ENCODE results near the gene GRPEL1.

The GRPEL1 gene

GRCh38 chr4:7017446-7018048, 50.3 kb downstream of the GRPEL1 start:
- no peaks in the 10 kb centered on the region for H4K20me1 ChIP-seq (ENCODE audit: control insufficient read depth, insufficient read depth, low read depth, low read length)
- H3F3A ChIP-seq (ENCODE audit: control insufficient read depth, insufficient read depth), result peaks cover 2% of the 10 kb centered on the region; the same call in 1 of the 2 replicates
- peaks cover 20% of the 10 kb centered on the region for H3K4me1 ChIP-seq (ENCODE audit: control insufficient read depth, low read length)
- TF ChIP-seq CTCF (IDR thresholded peaks at IDR 0.05; ENCODE audit: low read depth, low read length, poor library complexity, severe bottlenecking) (no peak), EZH2phosphoT487 (IDR thresholded peaks at IDR 0.05; ENCODE audit: borderline replicate concordance, low read length) (no peak)
- peaks cover 78% of the 10 kb centered on the region for H3K36me3 ChIP-seq (ENCODE audit: control insufficient read depth, low read length)
- H3K4me2 ChIP-seq (ENCODE audit: low read length), result no peak overlapping the region
- no peaks in the 10 kb centered on the region for H3K9me2 ChIP-seq (replicated peaks; ENCODE audit: control insufficient read depth, low read length)
- H3K79me2 ChIP-seq (ENCODE audit: control insufficient read depth, low read length), result 0 out of 2 replicates have a peak, but pooled peaks cover 4% of the 10 kb centered on the region
- no peaks in the 10 kb centered on the region for H3K27me3 ChIP-seq (ENCODE audit: control insufficient read depth, low read length)
- H3K27ac ChIP-seq (ENCODE audit: low read depth, low read length), result no peak overlapping the region
- no peaks in the 10 kb centered on the region for H3K9me3 ChIP-seq (ENCODE audit: control insufficient read depth, insufficient read depth, low read length)
- H3K4me3 ChIP-seq (ENCODE audit: low read length), result no peak overlapping the region

- Histone ChIP-seq H4K20me1 (ENCODE audit: control insufficient read depth, insufficient read depth, low read depth, low read length) (no peaks in the 10 kb centered on the region), H3K9me3 (ENCODE audit: control insufficient read depth, insufficient read depth, low read length) (no peaks in the 10 kb centered on the region), H3F3A (ENCODE audit: control insufficient read depth, insufficient read depth) (peaks cover 6% of the 10 kb centered on the region; the same call in 1 of the 2 replicates), H3K36me3 (ENCODE audit: control insufficient read depth, low read length) (peaks cover 77% of the 10 kb centered on the region), H3K9me2 (replicated peaks; ENCODE audit: control insufficient read depth, low read length) (no peaks in the 10 kb centered on the region), H3K27ac (ENCODE audit: low read depth, low read length) (no peak overlapping the region), H3K27me3 (ENCODE audit: control insufficient read depth, low read length) (no peaks in the 10 kb centered on the region), H3K4me2 (ENCODE audit: low read length) (no peak overlapping the region), H3K4me1 (ENCODE audit: control insufficient read depth, low read length) (peaks cover 23% of the 10 kb centered on the region), H3K79me2 (ENCODE audit: control insufficient read depth, low read length) (0 out of 2 replicates have a peak, but pooled peaks cover 4% of the 10 kb centered on the region), H3K4me3 (ENCODE audit: low read length) (no peak overlapping the region)
- TF ChIP-seq CTCF (IDR thresholded peaks at IDR 0.05; ENCODE audit: low read depth, low read length, poor library complexity, severe bottlenecking), result no peak
- no peak for TF ChIP-seq EZH2phosphoT487 (IDR thresholded peaks at IDR 0.05; ENCODE audit: borderline replicate concordance, low read length)
These were observed 51.4 kb downstream of the GRPEL1 start for GRCh38 chr4:7016512-7016911.

GRCh38 chr4:7016086-7016485, 51.8 kb downstream of the GRPEL1 start:
- no peak for TF ChIP-seq EZH2phosphoT487 (IDR thresholded peaks at IDR 0.05; ENCODE audit: borderline replicate concordance, low read length)
- no peak for TF ChIP-seq CTCF (IDR thresholded peaks at IDR 0.05; ENCODE audit: low read depth, low read length, poor library complexity, severe bottlenecking)
- H3K27ac ChIP-seq (ENCODE audit: low read depth, low read length), result no peak overlapping the region
- no peaks in the 10 kb centered on the region for H4K20me1 ChIP-seq (ENCODE audit: control insufficient read depth, insufficient read depth, low read depth, low read length)
- no peak overlapping the region for H3K4me2 ChIP-seq (ENCODE audit: low read length)
- no peaks in the 10 kb centered on the region for H3K9me2 ChIP-seq (replicated peaks; ENCODE audit: control insufficient read depth, low read length)
- no peak overlapping the region for H3K4me3 ChIP-seq (ENCODE audit: low read length)
- H3K36me3 ChIP-seq (ENCODE audit: control insufficient read depth, low read length), result peaks cover 80% of the 10 kb centered on the region
- 0 out of 2 replicates have a peak, but pooled peaks cover 4% of the 10 kb centered on the region for H3K79me2 ChIP-seq (ENCODE audit: control insufficient read depth, low read length)
- peaks cover 6% of the 10 kb centered on the region; the same call in 1 of the 2 replicates for H3F3A ChIP-seq (ENCODE audit: control insufficient read depth, insufficient read depth)
- no peaks in the 10 kb centered on the region for H3K27me3 ChIP-seq (ENCODE audit: control insufficient read depth, low read length)
- no peaks in the 10 kb centered on the region for H3K9me3 ChIP-seq (ENCODE audit: control insufficient read depth, insufficient read depth, low read length)
- H3K4me1 ChIP-seq (ENCODE audit: control insufficient read depth, low read length), result peaks cover 23% of the 10 kb centered on the region
